Stimulated activated CD4-positive, alpha-beta T cell treated with anti-CD3 and anti-CD28 coated beads, Interleukin-15, amount 100 ng/mL, for 48 hours (primary cell): ENCODE data around the gene PRSS38.

Source experiments
- DNase-seq, 2 donors: peaks; one replicate each; pipeline ENCODE4 v3.0.0-alpha.2; 2020; ENCODE audit warnings: low read depth in 2 of 2

The PRSS38 gene

GRCh38 chr1:227779021-227779441 is 36.4 kb upstream of the PRSS38 start:
- DNase-seq = no peak

DNA sequence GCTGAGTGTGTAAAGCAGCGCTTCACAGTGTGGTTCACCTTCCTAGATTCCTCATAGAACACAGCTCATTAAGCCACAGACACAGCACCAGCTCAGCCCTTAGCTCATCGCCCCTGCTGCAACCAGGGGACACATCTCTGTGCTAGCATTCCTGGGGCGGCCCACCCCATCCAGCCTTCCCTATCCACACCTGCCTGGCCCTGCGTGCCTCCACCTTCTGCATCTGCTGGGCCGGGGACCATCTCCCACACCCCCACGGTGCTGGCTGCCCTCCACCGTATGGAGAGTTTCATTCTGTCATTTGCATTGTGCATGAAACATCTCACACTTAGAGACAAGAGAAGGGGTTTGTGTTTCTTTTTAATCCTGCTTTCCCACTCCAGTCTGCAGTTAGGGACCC is 35.8 kb upstream of the PRSS38 start:
- no peak for DNase-seq

- DNase-seq = no peak
These were observed 35.1 kb upstream of the PRSS38 start for GRCh38 chr1:227780101-227781044.

- DNase-seq = no peak
These were observed 34.1 kb upstream of the PRSS38 start for GRCh38 chr1:227781314-227781930.

GRCh38 chr1:227782226-227782625 is 33.2 kb upstream of the PRSS38 start:
- no peak for DNase-seq

- no peak for DNase-seq
These were observed 30.2 kb upstream of the PRSS38 start for GRCh38 chr1:227785094-227785804.

DNA sequence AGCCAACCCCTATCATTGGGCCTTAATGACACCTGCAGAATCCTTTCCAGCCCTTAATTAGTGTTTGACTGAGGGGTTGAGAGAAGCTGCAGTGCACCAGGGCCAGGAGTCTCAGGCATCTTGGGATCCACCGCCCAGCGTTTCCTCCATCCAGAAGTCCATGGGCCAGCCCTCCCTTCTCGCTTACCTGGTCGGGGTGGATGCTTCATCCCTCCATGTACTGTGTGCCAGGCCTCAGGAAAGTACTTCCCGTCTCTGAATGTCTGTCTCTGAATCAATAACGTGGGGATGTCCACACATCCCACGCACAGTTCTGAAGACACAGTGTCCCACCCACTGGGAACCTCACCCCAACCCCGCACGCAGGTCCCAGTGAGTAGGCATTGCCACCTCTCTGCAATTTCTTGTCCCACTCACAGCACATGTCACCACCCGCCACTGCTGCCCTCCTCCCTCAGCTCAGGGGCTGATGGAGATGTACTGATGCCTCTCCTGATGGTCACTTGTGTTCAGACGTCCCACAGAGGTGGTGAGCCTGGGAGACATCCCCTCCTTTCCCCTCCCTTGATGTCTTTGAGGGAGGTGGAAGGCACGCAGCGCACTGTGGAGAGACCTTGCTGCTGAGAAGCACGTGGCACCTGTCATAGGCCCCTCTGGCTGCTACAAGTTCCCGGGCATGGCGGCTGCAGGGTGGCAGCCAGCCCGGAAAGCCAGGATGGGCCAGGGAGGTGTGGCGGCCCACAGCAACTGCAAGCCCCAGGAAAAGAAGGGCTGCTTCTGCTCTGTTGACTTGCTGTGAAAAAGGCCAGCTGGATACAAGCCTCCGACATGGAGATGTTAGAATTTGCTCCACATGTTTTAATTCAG is 29.4 kb upstream of the PRSS38 start:
- DNase-seq = no peak

GRCh38 chr1:227786673-227787512 is 28.6 kb upstream of the PRSS38 start:
- DNase-seq = no peak

DNA sequence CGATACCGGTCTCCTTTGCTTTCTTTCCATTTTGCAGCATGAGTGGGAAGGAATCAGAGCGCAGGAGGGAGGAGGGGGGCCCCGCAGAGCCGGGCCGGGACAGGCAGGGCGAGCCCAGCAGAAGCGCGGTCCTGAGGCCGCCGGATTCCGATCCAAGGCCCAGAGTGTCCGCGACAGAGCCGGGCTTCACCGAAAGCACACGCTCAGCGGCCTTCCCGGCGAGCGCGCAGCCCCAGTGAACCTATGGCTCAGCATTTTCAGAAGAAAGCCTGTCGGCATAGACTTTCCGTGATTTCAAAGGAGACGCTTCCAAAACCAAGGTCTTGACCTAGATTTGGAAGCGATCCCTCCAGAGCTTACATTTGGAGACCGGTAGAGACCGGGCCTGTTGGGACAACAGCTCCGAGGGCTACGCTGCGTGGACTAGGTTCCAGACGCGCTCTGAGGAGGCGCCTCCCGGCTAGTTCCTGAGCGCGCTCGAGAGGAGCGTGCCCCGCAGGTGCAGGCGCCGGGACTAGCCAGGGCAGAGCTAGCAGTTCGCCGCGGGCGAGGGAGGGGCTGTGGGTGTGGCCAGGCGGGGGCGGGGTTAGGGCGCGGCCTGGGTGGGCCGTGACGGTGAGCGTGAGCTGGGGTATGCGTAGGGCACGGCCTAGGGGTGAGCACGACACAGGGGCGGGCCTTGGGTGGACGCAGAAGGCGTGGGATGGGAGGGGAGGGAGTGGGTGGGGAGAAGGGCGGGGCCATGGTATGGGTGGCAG is 27.8 kb upstream of the PRSS38 start:
- DNase-seq = peak; percentile 86 to 90

GRCh38 chr1:227788271-227789083 is 27.0 kb upstream of the PRSS38 start:
- peak in 1 of 2 donors; percentile 58 for DNase-seq

- DNase-seq = no peak
These were observed 26.1 kb upstream of the PRSS38 start for GRCh38 chr1:227789084-227790033.

DNA sequence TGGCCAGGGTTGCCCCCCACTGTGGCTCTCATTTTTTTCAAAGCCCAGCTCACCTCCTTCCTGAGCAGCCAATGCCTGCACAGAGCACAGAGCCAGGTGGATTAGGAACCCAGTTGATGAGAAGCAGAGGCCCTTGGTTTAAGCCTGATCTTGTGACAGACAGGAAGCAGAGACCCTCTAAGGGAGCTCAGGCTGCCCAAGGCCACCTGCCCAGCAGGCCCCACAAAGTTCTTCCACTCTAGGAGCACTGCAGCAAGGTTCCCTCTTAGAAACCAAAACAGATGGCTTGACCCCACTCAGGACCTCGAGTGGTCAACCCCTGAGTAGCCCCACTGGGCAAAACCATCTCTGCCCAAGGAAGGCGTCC is 25.5 kb upstream of the PRSS38 start:
- no peak for DNase-seq

DNA sequence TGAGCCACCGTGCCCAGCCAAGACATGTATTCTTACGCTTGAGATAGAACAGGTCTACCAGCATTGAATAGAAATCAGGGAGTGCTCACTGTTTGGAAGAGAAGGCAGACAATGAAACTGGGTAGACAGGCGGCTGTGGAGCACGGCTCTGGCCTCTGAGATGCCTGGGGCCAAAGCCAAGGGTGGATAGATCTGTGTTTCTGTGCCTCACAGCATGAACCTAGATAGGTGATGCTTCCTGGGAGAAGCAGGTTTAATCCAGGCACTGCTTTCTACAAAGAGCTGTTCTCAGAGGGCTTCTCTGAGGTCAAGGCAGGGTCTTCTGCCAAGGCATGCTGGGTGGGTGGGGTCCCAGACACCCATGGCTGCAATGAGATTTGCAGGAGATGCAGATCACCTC is 24.6 kb upstream of the PRSS38 start:
- no peak for DNase-seq

DNA sequence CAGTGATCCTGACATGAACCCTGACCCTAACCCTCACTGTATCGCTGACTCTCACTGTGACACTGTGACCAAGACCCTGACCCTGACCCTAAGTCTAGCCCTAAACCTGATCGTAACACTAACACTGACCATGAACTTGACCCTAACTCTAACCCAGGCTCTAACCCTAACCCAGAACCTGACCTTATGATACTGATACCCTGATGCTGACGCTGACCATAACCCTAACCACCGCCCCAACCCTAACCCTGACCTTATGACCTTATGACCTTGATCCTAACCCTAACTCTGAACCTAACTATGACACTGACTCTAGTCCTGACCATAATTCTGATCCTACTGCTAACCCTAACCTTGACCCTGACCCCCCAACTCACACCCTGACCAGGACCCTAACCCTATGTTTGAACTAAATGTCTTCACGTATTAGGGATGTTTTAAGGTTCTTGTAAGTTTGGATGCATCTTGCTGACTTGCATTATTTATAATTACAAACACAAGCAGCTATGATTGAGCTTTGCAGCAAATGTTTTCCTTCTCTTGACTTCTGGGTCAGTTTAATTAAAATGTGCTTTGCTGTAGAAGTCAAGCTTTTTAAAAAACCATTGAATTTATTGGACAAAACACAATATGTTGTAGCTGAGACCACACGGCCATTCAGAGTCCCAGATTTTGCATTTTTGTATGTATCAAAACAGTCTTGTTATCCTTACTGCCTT is 23.9 kb upstream of the PRSS38 start:
- DNase-seq = no peak

GRCh38 chr1:227792216-227793078 is 23.0 kb upstream of the PRSS38 start:
- DNase-seq = no peak
